GM12874 (cell line): ENCODE data around the gene LIMK2.

ENCODE experiments used
- CTCF ChIP-seq: IDR thresholded peaks from 2 replicates; pipeline ENCODE4 v1.5.1; 2011; ENCODE audit warnings: low read depth, mild to moderate bottlenecking, control low read depth, low read length, moderate library complexity; ENCODE audit not compliant: insufficient read depth

LIMK2 gene

GRCh38 chr22:31238057-31238456 is 26.0 kb downstream of the LIMK2 start:
- TF ChIP-seq CTCF = no peak

GRCh38 chr22:31239771-31240370 is 27.8 kb downstream of the LIMK2 start:
- TF ChIP-seq CTCF = no peak

- TF ChIP-seq CTCF = no peak
These were observed 29.1 kb downstream of the LIMK2 start for GRCh38 chr22:31241200-31241599.

- TF ChIP-seq CTCF = no peak
These were observed 29.8 kb downstream of the LIMK2 start for GRCh38 chr22:31241936-31242335.

- TF ChIP-seq CTCF = no peak
These were observed 31.4 kb downstream of the LIMK2 start for GRCh38 chr22:31243339-31244045.

GRCh38 chr22:31244046-31244942 is 32.2 kb downstream of the LIMK2 start:
- TF ChIP-seq CTCF = no peak

GRCh38 chr22:31244943-31245451 is 32.9 kb downstream of the LIMK2 start:
- TF ChIP-seq CTCF = no peak
